CD4-positive, alpha-beta T cell treated with Interleukin-2 at 100 ng/mL for 4 hours (primary cell): ENCODE data around the gene RPA3.
A peak's percentile ranks its signal among the peaks of the same experiment; 100 is the strongest.

Source experiments
- DNase-seq: peaks from one replicate; pipeline ENCODE4 v3.0.0-alpha.2; 2020; ENCODE audit warnings: low spot score

Gene RPA3

DNA sequence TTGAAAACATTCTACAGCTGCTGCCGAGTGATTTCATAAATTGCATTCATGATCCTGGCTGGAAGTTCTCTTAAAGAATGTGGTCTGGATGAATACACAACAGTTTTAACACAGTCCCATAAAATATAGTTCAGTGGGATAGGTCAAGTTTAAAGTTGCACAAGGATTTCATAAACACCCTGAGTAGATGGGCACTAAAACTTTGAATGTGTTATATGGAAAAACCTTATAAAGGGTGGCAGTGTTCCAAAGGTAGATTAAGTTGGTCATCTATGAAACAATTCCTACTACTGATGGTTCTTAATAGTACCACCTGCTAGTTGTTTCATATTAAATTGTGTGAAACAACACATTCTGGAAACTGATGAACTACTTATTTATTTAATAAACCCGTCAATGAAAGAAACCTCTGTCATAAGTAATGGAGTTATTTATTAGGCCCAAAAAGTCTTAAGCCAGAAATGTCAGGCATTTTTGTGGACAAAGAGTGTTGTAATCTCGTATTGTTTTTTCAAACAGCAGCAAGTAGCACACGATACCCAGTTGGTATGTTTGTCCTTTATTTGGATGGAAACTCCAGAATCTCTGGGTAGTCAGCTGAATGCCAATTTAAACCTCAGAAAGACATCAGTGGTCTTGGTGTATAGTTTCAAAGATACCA is 14.3 kb upstream of the RPA3 start:
- DNase-seq = no peak

- no peak for DNase-seq
These were observed 13.3 kb upstream of the RPA3 start for GRCh38 chr7:7731732-7732131.

- DNase-seq = no peak
These were observed 2.6 kb upstream of the RPA3 start for GRCh38 chr7:7720750-7721621.

- DNase-seq = no peak
These were observed 1.8 kb upstream of the RPA3 start for GRCh38 chr7:7720193-7720592.

- DNase-seq = peak; percentile 41
These were observed 829 bp upstream of the RPA3 start for GRCh38 chr7:7719236-7719635.

DNA sequence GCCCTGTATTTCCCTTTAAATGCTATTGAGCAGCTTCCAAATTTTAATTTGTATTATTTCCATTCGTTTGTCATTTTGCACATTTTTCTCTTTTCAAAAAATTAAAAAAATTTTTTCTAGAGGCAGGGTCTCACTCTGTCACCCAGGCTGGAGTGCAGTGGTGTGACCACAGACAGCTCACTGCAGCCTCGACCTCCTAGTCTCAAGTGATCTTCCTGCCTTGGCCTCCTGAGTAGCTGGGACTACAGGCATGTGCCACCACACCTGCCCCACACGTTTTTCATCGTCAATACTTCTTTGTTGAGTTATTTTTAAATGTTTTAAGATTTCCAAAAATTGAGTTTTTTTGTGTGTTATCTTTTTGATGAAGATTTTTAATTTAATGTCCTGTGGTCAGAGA is 4.7 kb downstream of the RPA3 start:
- DNase-seq = no peak

DNA sequence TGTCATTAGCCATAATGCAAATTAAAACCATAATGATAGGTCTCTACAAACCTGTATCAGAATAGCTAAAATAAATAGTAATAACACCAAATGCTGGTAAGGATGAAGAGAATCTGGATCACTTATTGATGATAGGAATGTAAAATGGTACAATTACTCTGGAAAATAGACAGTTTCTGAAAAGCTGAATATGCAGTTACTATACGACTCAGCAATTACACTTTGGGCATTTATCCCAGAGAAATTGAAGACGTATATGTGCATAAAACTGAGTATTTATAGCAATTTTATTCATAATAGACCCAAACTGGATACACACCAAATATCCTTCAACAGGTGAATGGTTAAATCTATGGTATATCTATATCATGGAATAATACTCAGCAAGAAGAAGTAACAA is 7.9 kb downstream of the RPA3 start:
- DNase-seq = no peak

GRCh38 chr7:7709291-7709690 is 9.1 kb downstream of the RPA3 start:
- no peak for DNase-seq

GRCh38 chr7:7707806-7708205 is 10.6 kb downstream of the RPA3 start:
- DNase-seq = no peak

DNA sequence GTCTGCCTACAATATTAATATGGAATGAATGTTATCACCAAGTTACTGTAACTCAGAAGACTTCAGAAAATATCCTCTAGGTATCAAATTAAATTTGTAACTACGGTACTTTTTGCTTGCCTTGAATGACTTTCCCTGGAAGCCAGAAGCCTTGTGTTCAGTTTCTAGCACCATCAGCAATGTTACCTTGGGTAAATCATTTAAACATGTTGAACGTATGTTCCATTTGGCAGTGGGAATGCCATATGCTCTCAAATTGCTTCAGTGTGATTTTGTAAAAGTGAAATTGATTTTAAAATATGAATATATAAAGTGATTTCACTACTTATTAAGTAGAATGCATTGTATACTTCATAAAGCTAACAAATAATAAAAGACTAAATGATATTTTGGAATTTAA is 11.2 kb downstream of the RPA3 start:
- no peak for DNase-seq

GRCh38 chr7:7706556-7707172 is 11.7 kb downstream of the RPA3 start:
- DNase-seq = no peak

GRCh38 chr7:7706101-7706511 is 12.3 kb downstream of the RPA3 start:
- DNase-seq = no peak

- DNase-seq = no peak
These were observed 13.1 kb downstream of the RPA3 start for GRCh38 chr7:7705318-7705717.

GRCh38 chr7:7704867-7705266 is 13.5 kb downstream of the RPA3 start:
- no peak for DNase-seq

DNA sequence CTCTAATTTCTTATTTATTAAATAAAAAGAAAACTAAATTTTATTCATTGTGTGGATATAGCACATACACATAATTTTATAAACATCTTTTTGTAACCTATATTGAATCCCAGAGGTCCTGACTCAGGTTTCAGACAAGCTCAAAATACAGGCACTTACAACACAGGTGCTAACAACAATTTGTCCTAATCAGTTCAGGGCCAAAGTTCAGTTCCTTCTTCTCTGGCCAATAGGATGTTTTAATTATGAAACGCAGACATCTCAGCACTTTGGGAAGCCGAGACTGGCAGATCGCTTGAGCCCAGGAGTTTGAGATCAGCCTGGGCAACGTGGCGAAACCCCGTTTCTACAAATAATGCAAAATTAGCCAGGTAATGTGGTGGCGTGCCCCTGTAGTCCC is 15.0 kb downstream of the RPA3 start:
- no peak for DNase-seq

DNA sequence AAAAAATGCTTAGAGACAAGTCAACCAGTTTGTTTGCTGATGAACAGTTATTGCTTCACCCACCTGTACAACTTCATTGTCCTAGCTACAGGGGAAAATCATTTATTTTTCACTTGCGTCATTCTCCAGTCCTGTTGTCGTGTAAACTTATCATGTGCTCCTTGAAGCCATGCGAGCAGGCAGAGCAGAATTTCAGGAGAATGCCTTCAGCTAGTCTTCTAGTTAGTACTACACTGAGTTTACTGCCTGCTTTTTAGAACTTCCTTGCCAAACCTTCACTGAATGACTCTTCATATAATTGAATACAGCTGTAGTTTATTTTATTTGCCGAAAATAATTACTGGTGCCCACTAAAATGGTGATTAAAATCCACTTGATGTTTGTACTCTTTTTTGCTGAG is 15.6 kb downstream of the RPA3 start:
- no peak for DNase-seq

GRCh38 chr7:7701527-7701926 is 16.9 kb downstream of the RPA3 start:
- no peak for DNase-seq

- DNase-seq = no peak
These were observed 18.4 kb downstream of the RPA3 start for GRCh38 chr7:7699970-7700369.

- DNase-seq = no peak
These were observed 19.0 kb downstream of the RPA3 start for GRCh38 chr7:7699380-7699779.

- DNase-seq = no peak
These were observed 19.5 kb downstream of the RPA3 start for GRCh38 chr7:7698930-7699329.

GRCh38 chr7:7696458-7697119 is 21.8 kb downstream of the RPA3 start:
- no peak for DNase-seq

GRCh38 chr7:7695111-7695817 is 23.1 kb downstream of the RPA3 start:
- no peak for DNase-seq
